Transverse colon (tissue), 4 donors: ENCODE measurements around the gene GTF2F2. TPM values are rescaled to one million over a fixed set of nuclear protein-coding genes. Genes with fewer than 3 reads are reported as not detected.
A peak's percentile ranks its signal among the peaks of the same experiment; 100 is the strongest.

Source experiments
- DNase-seq: peaks from one replicate; pipeline ENCODE4 v3.0.0-alpha.2; 2019
- H3K27ac ChIP-seq, 4 donors: fragments of 200-600 bp; sonication (generic); 2 replicates each; pipeline ENCODE4 v1.5.1; 2016 to 2018; ENCODE audit warnings: inconsistent platforms in 4 of 4
- H3K27me3 ChIP-seq: fragments of 200-600 bp; sonication (generic); 2 replicates; pipeline ENCODE4 v1.5.1; 2017; ENCODE audit warnings: inconsistent platforms
- H3K36me3 ChIP-seq, 4 donors: fragments of 200-600 bp; sonication (generic); 2 replicates each; pipeline ENCODE4 v1.5.1; 2017 to 2019; ENCODE audit warnings: inconsistent platforms in 4 of 4
- H3K4me1 ChIP-seq, 4 donors: fragments of 200-600 bp; sonication (generic); 2 replicates each; pipeline ENCODE4 v1.5.1; 2017 to 2020; ENCODE audit warnings: inconsistent platforms in 4 of 4
- H3K4me3 ChIP-seq, 4 donors: fragments of 200-600 bp; sonication (generic); 1 replicate in 1 of 4; 2 replicates in 3 of 4; pipeline versions ENCODE4 v1.5.1 to v1.6.1; 2017 to 2019; ENCODE audit warnings: inconsistent platforms in 4 of 4
- H3K9me3 ChIP-seq, 2 donors: fragments of 200-600 bp; sonication (generic); 2 replicates each; pipeline ENCODE4 v1.5.1; 2017 to 2019; ENCODE audit warnings: inconsistent platforms in 2 of 2
- EP300 ChIP-seq: sonication (generic); formaldehyde crosslinking; IDR thresholded peaks from one replicate; pipeline ENCODE4 v1.6.1; 2017; ENCODE audit warnings: antibody characterized with exemption, low read depth
- POLR2A ChIP-seq: fragments of 450-650 bp; IDR thresholded peaks from one replicate; pipeline ENCODE4 v1.6.1; 2016; ENCODE audit warnings: antibody characterized with exemption, mild to moderate bottlenecking, moderate library complexity
- POLR2AphosphoS5 ChIP-seq, 3 donors: sonication (generic); formaldehyde crosslinking; IDR thresholded peaks; one replicate each; pipeline ENCODE4 v1.6.1; 2016; ENCODE audit warnings: antibody characterized with exemption in 3 of 3
- WGBS, 2 donors: methylation state at CpG; one replicate each; pipeline ENCODE4 v1.1.5; 2018; ENCODE audit warnings: low coverage in 1 of 2; 5-methylcytosine and 5-hydroxymethylcytosine counted together
- in situ Hi-C, 4 donors: fragments of 200-750 bp; cut with MboI; loops; one replicate each; pipeline versions ENCODE4 v1.15.0 to v1.15.1; 2017; ENCODE audit warnings: low sequenced_read_pairs in 3 of 4, low pct_ligation_motif_present in 1 of 4, low pct_unique_long_range_greater_than_20kb in 1 of 4
- intact Hi-C: fragments of 100-400 bp; cut with DNase I; formaldehyde crosslinking; loops from one replicate; pipeline ENCODE4 v1.15.1; 2023; ENCODE audit warnings: low total_unique reads
- total RNA-seq, 4 donors: library from RNA; depleted of rRNA; stranded (reverse); fragments of >200 nt; gene quantifications; one replicate each; pipeline ENCODE4 v1.1.0, GENCODE V29; 2016
- TF ChIP-seq, protein P1 (sequence below), 5 experiments: fragments of 200-600 bp in 3 of 5; fragments of 450-650 bp in 2 of 5; sonication (generic) in 3 of 5; IDR thresholded peaks; 1 replicate in 2 of 5; 2 replicates in 3 of 5; pipeline ENCODE4 v1.5.1; 2016 to 2017; ENCODE audit warnings: antibody characterized with exemption in 5 of 5, inconsistent platforms in 3 of 5, mild to moderate bottlenecking in 2 of 5, moderate library complexity in 1 of 5

GTF2F2 gene
- total RNA-seq, 4 donors from 2014 or later = 6.8 to 23.8 (median 13.5) TPM

- TF ChIP-seq, protein P1, sequence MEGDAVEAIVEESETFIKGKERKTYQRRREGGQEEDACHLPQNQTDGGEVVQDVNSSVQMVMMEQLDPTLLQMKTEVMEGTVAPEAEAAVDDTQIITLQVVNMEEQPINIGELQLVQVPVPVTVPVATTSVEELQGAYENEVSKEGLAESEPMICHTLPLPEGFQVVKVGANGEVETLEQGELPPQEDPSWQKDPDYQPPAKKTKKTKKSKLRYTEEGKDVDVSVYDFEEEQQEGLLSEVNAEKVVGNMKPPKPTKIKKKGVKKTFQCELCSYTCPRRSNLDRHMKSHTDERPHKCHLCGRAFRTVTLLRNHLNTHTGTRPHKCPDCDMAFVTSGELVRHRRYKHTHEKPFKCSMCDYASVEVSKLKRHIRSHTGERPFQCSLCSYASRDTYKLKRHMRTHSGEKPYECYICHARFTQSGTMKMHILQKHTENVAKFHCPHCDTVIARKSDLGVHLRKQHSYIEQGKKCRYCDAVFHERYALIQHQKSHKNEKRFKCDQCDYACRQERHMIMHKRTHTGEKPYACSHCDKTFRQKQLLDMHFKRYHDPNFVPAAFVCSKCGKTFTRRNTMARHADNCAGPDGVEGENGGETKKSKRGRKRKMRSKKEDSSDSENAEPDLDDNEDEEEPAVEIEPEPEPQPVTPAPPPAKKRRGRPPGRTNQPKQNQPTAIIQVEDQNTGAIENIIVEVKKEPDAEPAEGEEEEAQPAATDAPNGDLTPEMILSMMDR (IDR thresholded peaks at IDR 0.05) = no peak
- TF ChIP-seq EP300 (no peak), POLR2AphosphoS5 (IDR thresholded peaks at IDR 0.05) (no peak), POLR2A (no peak)
- H3K4me3 ChIP-seq = no peak overlapping the region
- no peaks in the 10 kb centered on the region for H3K36me3 ChIP-seq
- no peak for DNase-seq
- no peak overlapping the region for H3K27ac ChIP-seq
- peaks cover 0 to 6% of the 10 kb centered on the region in 2 donors for H3K9me3 ChIP-seq
- H3K27me3 ChIP-seq = no peaks in the 10 kb centered on the region
- intact Hi-C loops (no loop called here), in situ Hi-C loops (no loop called here)
- 87 to 100% methylated on average over 2 to 3 of the region's 3 CpGs for WGBS, 2 donors
- H3K4me1 ChIP-seq = no peaks in the 10 kb centered on the region
Measured at GRCh38 chr13:45136741-45137504, 16.6 kb downstream of the GTF2F2 start.

DNA sequence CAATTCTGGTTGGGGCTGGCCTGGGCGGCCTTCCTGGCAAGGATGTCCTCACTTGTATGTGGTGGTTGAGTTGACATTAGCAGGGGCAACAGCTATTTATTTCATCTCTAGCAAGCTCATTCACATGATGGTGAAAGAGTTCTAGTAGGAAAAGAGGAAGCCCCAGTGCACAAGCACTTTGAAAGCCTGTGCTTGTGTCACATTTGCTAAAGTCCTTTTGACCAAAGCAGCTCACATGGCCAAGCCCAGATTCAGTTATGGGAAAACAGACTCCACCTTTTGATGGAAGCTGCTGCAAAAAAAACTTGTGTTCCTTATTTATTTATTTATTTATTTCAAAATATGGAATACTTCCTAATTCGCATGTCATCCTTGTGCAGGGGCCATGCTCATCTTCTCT, 17.2 kb downstream of the GTF2F2 start:
- Histone ChIP-seq H3K27ac (no peak overlapping the region), H3K27me3 (no peaks in the 10 kb centered on the region), H3K4me1 (peaks cover 0 to 3% (median 0%) of the 10 kb centered on the region in 4 donors), H3K9me3 (peaks cover 0 to 6% of the 10 kb centered on the region in 2 donors), H3K4me3 (no peak overlapping the region), H3K36me3 (no peaks in the 10 kb centered on the region)
- WGBS, 2 donors = 100% methylated on average over 1 to 2 of the region's 2 CpGs
- TF ChIP-seq, protein P1 (IDR thresholded peaks at IDR 0.05) = no peak
- TF ChIP-seq EP300 (no peak), POLR2AphosphoS5 (IDR thresholded peaks at IDR 0.05) (no peak), POLR2A (no peak)
- no peak for DNase-seq
- intact Hi-C loops (no loop called here), in situ Hi-C loops (no loop called here)

- WGBS, 2 donors = 89 to 100% methylated on average over 2 to 7 of the region's 7 CpGs
- H3K36me3 ChIP-seq = no peaks in the 10 kb centered on the region
- no peak overlapping the region for H3K27ac ChIP-seq
Measured at GRCh38 chr13:45138282-45138681, 18.0 kb downstream of the GTF2F2 start.

DNA sequence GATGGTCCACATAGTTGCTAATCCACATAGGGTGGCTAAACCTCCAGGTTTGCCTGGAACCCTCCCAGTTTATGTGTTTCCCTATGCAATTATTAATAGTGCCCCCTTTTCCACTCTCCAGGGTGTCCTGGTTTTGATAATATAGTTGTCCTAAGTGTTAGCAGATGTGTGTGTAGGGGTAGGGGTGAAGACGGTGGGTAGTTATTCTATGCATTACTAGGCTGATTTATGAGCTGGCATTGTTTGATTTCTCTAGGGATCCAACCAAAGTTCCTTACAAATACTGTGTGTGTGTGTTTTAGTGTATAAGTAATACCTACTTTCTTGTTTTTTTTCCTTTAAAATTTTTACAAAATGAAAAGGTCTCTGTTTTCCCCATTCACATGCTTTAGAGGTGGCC, 21.1 kb downstream of the GTF2F2 start:
- Histone ChIP-seq H3K27ac (no peak overlapping the region), H3K9me3 (no peaks in the 10 kb centered on the region), H3K4me1 (peaks cover 0 to 9% (median 2%) of the 10 kb centered on the region in 4 donors), H3K4me3 (no peak overlapping the region), H3K36me3 (no peaks in the 10 kb centered on the region), H3K27me3 (no peaks in the 10 kb centered on the region)
- intact Hi-C loops = no loop called here
- in situ Hi-C loops = no loop called here
- 96 to 100% methylated on average over 1 of the region's 1 CpG for WGBS, 2 donors
- no peak for DNase-seq
- TF ChIP-seq POLR2AphosphoS5 (IDR thresholded peaks at IDR 0.05) = no peak

More at GRCh38 chr13:45138282-45138681, 18.0 kb downstream of the GTF2F2 start:
- intact Hi-C loops (no loop called here), in situ Hi-C loops (no loop called here)
- no peak for TF ChIP-seq POLR2A
- TF ChIP-seq POLR2AphosphoS5 (IDR thresholded peaks at IDR 0.05) = no peak
- no peak for DNase-seq
- Histone ChIP-seq H3K4me1 (peaks cover 0 to 9% (median under 1%) of the 10 kb centered on the region in 4 donors), H3K4me3 (no peak overlapping the region), H3K27me3 (no peaks in the 10 kb centered on the region), H3K9me3 (peaks cover 0 to 3% of the 10 kb centered on the region in 2 donors)

DNA sequence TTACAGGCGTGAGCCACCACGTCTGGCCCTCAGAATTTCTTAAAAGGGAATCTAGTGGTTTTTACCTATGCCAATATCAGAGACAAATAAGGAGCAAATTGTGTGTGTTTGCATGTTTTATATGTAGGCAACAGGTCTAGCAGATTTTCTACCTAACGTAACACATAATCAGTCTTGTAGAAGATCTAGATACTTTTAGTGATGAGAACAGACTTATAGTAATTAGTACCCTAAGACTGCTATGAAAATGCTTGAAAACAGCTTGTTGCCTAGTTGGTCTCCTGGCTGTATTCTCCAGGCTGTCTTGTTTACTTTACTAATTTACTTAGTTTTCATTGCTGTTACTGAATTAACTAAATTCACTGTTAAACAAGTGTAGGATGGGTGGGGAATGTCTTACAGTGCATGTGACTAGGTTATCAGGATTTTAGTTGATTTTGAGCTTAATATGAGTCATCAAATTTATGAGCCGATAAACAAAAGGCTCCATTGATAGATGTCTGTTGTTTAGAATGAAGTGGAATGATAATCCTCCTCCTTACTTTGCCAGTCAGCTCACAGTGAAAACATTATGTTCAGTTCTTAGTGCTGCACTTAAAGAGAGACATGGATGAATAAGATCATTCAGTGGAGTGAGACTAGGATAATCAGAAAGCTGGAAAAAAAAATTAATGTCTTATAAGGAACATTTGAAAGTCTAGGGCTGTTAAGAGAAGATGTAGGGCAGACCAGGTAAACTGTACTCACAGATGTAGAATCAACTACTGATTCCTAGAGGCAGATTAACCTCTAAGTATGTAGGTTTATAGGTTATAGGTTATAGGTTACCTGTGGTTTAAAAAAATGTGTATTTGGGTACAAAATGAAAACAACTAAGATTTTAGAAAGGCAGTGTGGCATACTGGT, 22.4 kb downstream of the GTF2F2 start:
- no peak for DNase-seq
- H3K9me3 ChIP-seq = no peaks in the 10 kb centered on the region
- no peaks in the 10 kb centered on the region for H3K36me3 ChIP-seq
- intact Hi-C loops = no loop called here
- H3K27me3 ChIP-seq = no peaks in the 10 kb centered on the region
- 70 to 74% methylated on average over 2 to 4 of the region's 4 CpGs for WGBS, 2 donors
- H3K4me1 ChIP-seq = peaks cover 0 to 9% (median 3%) of the 10 kb centered on the region in 4 donors
- no peak for TF ChIP-seq POLR2AphosphoS5 (IDR thresholded peaks at IDR 0.05)
- TF ChIP-seq, protein P1 (IDR thresholded peaks at IDR 0.05) = no peak
- no peak for TF ChIP-seq EP300
- TF ChIP-seq POLR2A = no peak
- peak overlapping the region; percentile 1 to 54 (median 18) for H3K27ac ChIP-seq
- no peak overlapping the region for H3K4me3 ChIP-seq
- in situ Hi-C loops = no loop called here
